Measurements from ENCODE around the gene TCL1B.

DNA sequence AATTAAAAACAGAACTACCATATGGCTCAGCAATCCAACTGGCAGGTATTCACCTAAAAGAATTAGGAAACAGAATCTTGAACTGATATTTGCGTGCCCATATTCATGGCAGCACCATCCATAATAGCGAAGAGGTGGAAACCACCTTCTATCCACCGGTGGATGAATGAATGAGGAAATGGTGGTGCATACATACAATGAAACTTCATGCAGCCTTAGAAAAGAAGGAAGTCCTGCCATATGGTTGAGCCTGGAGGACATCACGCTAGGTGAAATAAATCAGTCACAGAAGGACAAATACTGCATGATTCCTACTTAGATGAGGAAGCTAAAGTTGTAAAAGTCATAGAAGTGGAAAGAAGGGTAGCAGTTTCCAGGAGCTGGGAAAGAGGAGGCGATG lies 21.1 kb downstream of the TCL1B start:
- TF ChIP-seq, protein P1, sequence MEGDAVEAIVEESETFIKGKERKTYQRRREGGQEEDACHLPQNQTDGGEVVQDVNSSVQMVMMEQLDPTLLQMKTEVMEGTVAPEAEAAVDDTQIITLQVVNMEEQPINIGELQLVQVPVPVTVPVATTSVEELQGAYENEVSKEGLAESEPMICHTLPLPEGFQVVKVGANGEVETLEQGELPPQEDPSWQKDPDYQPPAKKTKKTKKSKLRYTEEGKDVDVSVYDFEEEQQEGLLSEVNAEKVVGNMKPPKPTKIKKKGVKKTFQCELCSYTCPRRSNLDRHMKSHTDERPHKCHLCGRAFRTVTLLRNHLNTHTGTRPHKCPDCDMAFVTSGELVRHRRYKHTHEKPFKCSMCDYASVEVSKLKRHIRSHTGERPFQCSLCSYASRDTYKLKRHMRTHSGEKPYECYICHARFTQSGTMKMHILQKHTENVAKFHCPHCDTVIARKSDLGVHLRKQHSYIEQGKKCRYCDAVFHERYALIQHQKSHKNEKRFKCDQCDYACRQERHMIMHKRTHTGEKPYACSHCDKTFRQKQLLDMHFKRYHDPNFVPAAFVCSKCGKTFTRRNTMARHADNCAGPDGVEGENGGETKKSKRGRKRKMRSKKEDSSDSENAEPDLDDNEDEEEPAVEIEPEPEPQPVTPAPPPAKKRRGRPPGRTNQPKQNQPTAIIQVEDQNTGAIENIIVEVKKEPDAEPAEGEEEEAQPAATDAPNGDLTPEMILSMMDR (IDR thresholded peaks at IDR 0.05): no peak
- no peak for TF ChIP-seq POLR2A (IDR thresholded peaks at IDR 0.05)
